Esophagus muscularis mucosa (tissue), 4 donors: ENCODE measurements around the gene FOLR2. TPM values are rescaled to one million over a fixed set of nuclear protein-coding genes. Genes with fewer than 3 reads are reported as not detected.
"Not testable (repeated sequence)": the region's sequence is repeated elsewhere in the genome, so short reads cannot be mapped to it uniquely, and the experiment has no call there.

ENCODE experiments used
- DNase-seq: peaks from one replicate; pipeline ENCODE4 v3.0.0-alpha.2; 2017; ENCODE audit errors: extremely low spot score
- H3K27ac ChIP-seq, 4 donors: fragments of 200-600 bp; sonication (generic); replicated peaks in 1 of 4; 1 replicate in 3 of 4; 2 replicates in 1 of 4; pipeline ENCODE4 v1.5.1; 2016 to 2019; ENCODE audit warnings: mild to moderate bottlenecking in 1 of 4
- H3K27me3 ChIP-seq, 4 donors: fragments of 200-600 bp; sonication (generic); one replicate each; pipeline versions ENCODE4 v1.5.1 to v1.6.0; 2016 to 2019
- H3K36me3 ChIP-seq, 4 donors: fragments of 200-600 bp; sonication (generic); one replicate each; pipeline ENCODE4 v1.5.1; 2016 to 2019
- H3K4me1 ChIP-seq, 4 donors: fragments of 200-600 bp; sonication (generic); one replicate each; pipeline ENCODE4 v1.5.1; 2016 to 2019
- H3K4me3 ChIP-seq, 4 donors: fragments of 200-600 bp; sonication (generic); 1 replicate in 2 of 4; 2 replicates in 2 of 4; pipeline ENCODE4 v1.5.1; 2016 to 2019; ENCODE audit warnings: mild to moderate bottlenecking in 4 of 4, moderate library complexity in 1 of 4
- H3K9me3 ChIP-seq, 4 donors: fragments of 200-600 bp; sonication (generic); 1 replicate in 3 of 4; 2 replicates in 1 of 4; pipeline ENCODE4 v1.5.1; 2016 to 2019
- EP300 ChIP-seq: sonication (generic); formaldehyde crosslinking; IDR thresholded peaks from one replicate; pipeline ENCODE4 v1.6.1; 2017; ENCODE audit warnings: antibody characterized with exemption
- POLR2A ChIP-seq: fragments of 450-650 bp; IDR thresholded peaks from one replicate; pipeline ENCODE4 v1.6.1; 2017; ENCODE audit warnings: antibody characterized with exemption, moderate library complexity, mild to moderate bottlenecking, low read depth
- POLR2AphosphoS5 ChIP-seq, 2 donors: sonication (generic); formaldehyde crosslinking; IDR thresholded peaks; one replicate each; pipeline ENCODE4 v1.6.1; 2017; ENCODE audit warnings: antibody characterized with exemption in 2 of 2
- WGBS: methylation state at CpG from one replicate; pipeline ENCODE4 v1.1.5; 2018; 5-methylcytosine and 5-hydroxymethylcytosine counted together
- intact Hi-C: fragments of 100-400 bp; cut with DNase I; formaldehyde crosslinking; loops from one replicate; pipeline ENCODE4 v1.15.1; 2023
- total RNA-seq, 4 donors: library from RNA; depleted of rRNA; stranded (reverse); fragments of >200 nt; gene quantifications; one replicate each; pipeline versions ENCODE4 v1.1.0 to v1.2.1, GENCODE V29; 2016
- TF ChIP-seq, protein P1 (sequence below), 3 experiments: fragments of 200-600 bp in 2 of 3; fragments of 450-650 bp in 1 of 3; sonication (generic) in 2 of 3; IDR thresholded peaks; one replicate each; pipeline ENCODE4 v1.5.1; 2017 to 2019; ENCODE audit warnings: antibody characterized with exemption in 3 of 3, mild to moderate bottlenecking in 2 of 3, moderate library complexity in 1 of 3

The FOLR2 gene
- total RNA-seq, 4 donors from 2014 or later = 26.6 to 78.7 (median 33.1) TPM

DNA sequence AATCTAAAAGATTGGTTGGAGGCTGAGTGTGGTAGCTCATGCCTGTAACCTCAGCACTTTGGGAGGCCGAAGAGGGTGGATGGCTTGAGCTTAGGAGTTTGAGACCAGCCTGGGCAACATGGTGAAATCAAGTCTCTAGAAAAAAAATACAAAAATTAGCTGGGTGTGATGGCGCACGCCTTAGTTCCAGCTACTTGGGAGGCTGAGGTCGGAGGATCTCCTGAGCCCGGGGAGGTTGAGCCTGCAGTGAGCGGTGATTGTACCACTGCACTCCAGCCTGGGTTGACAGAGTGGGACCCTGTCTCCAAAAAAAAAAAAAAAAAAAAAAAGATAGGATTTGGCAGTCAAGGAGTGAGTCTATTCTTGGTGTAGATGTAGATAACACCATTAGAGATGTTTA lies 14.0 kb upstream of the FOLR2 start:
- no peaks in the 10 kb centered on the region for H3K9me3 ChIP-seq
- intact Hi-C loops = no loop called here
- 92% methylated on average over 6 of the region's 6 CpGs for WGBS
- DNase-seq = peak; percentile 39
- TF ChIP-seq EP300 = no peak
- TF ChIP-seq POLR2A = no peak
- TF ChIP-seq, protein P1, sequence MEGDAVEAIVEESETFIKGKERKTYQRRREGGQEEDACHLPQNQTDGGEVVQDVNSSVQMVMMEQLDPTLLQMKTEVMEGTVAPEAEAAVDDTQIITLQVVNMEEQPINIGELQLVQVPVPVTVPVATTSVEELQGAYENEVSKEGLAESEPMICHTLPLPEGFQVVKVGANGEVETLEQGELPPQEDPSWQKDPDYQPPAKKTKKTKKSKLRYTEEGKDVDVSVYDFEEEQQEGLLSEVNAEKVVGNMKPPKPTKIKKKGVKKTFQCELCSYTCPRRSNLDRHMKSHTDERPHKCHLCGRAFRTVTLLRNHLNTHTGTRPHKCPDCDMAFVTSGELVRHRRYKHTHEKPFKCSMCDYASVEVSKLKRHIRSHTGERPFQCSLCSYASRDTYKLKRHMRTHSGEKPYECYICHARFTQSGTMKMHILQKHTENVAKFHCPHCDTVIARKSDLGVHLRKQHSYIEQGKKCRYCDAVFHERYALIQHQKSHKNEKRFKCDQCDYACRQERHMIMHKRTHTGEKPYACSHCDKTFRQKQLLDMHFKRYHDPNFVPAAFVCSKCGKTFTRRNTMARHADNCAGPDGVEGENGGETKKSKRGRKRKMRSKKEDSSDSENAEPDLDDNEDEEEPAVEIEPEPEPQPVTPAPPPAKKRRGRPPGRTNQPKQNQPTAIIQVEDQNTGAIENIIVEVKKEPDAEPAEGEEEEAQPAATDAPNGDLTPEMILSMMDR (IDR thresholded peaks at IDR 0.05) = no peak
- no peak for TF ChIP-seq POLR2AphosphoS5 (IDR thresholded peaks at IDR 0.05)
- H3K27me3 ChIP-seq = no peaks in the 10 kb centered on the region
- no peaks in the 10 kb centered on the region for H3K36me3 ChIP-seq
- no peak overlapping the region for H3K4me3 ChIP-seq
- H3K4me1 ChIP-seq = no peaks in the 10 kb centered on the region
- H3K27ac ChIP-seq = no peak overlapping the region

DNA sequence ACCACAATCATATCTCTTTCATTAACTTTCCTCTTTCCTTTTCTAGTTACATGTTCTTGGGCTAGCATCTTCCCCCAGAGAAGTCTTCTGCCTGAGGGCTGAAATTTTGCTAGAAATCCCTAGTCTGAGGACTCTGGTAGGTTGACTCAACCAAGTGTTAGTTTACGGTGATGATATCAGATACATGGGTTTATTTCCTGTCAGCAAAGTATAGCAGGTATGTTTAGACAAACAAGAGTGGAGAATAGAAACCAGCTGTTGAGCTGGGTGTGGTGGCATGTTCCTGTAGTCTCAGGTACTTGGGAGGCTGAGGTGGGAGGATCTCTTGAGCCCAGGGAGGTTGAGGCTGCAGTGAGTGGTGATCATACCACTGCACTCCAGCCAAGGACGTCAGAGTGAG lies 13.4 kb upstream of the FOLR2 start:
- DNase-seq = peak; percentile 7
- Histone ChIP-seq H3K27ac (no peak overlapping the region), H3K36me3 (no peaks in the 10 kb centered on the region), H3K27me3 (peaks cover 0 to under 1% (median 0%) of the 10 kb centered on the region in 4 donors), H3K4me3 (no peak overlapping the region), H3K4me1 (no peaks in the 10 kb centered on the region), H3K9me3 (no peaks in the 10 kb centered on the region)
- 87% methylated on average over 2 of the region's 2 CpGs for WGBS
- intact Hi-C loops = no loop called here
- TF ChIP-seq, protein P1 (IDR thresholded peaks at IDR 0.05) = no peak
- TF ChIP-seq EP300 (no peak), POLR2AphosphoS5 (IDR thresholded peaks at IDR 0.05) (no peak), POLR2A (no peak)

DNA sequence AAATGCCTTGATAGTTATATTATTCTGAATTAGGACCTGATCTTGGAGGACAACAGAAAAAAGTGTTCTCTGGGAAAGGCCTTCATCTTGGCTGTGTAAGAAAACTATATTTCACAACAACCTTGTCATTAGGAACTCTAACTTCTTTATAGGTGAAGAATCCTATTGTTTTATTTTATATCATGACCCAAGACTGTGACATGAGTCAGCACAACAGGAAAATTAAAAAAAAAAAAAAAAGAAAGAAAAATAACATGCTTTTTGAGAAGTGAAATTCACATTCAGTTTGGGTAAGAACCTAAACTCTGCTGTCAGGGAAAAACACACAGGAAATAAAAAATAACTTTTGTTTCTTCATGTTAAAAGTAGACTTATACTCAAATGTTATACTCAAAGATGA lies 11.7 kb upstream of the FOLR2 start:
- no peak for DNase-seq
- no peak overlapping the region for H3K4me3 ChIP-seq
- peaks cover 0 to 9% (median 3%) of the 10 kb centered on the region in 4 donors for H3K9me3 ChIP-seq
- TF ChIP-seq EP300 (no peak), POLR2AphosphoS5 (IDR thresholded peaks at IDR 0.05) (no peak), POLR2A (no peak)
- TF ChIP-seq, protein P1 (IDR thresholded peaks at IDR 0.05) = no peak
- intact Hi-C loops = no loop called here
- H3K27me3 ChIP-seq = peaks cover 0 to 7% (median 0%) of the 10 kb centered on the region in 4 donors
- no peaks in the 10 kb centered on the region for H3K4me1 ChIP-seq
- H3K27ac ChIP-seq = no peak overlapping the region
- no peaks in the 10 kb centered on the region for H3K36me3 ChIP-seq

DNA sequence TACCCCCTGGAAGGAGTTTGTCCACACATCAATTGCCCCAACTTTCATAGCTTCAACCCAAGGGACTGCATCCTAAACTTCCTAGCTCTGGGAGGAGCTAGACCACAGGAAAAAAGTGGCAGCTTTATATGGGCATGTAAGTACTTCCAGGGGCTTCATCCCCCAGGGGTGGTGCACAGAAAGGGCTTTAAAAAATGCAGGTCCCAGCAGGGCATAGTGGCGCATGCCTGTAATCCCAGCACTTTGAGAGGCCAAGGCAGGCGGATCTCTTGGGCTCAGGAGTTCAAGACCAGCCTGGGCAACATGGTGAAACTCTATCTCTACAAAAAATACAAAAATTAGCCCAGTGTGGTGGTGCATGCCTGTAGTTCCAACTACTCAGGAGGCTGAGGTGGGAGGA lies 9.8 kb upstream of the FOLR2 start:
- H3K27me3 ChIP-seq, H3K27ac ChIP-seq, intact Hi-C loops, H3K4me3 ChIP-seq, H3K4me1 ChIP-seq, H3K36me3 ChIP-seq: not testable (repeated sequence)
- peaks cover 0 to 14% (median 3%) of the 10 kb centered on the region in 4 donors for H3K9me3 ChIP-seq
- WGBS = 90% methylated on average over 2 of the region's 2 CpGs
- peak; percentile 70 for DNase-seq

DNA sequence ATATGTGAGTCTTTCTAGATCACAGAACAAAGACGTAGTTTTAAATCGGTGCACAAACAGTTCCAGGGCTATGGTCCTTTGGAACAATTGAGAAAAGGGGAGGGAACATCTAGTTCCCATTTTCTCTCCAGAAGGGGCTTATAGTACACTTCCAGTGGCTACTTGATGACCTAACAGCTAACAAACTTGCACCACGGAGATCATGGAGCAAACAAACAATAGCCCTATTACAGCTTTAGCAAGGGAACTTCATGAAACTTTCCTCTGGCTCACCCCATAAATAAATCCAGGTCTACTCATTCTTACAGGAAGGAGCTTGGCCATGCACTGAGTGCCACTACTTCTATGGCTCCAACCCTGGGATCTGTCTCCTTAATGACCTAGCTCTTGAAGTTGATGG lies 8.3 kb upstream of the FOLR2 start:
- Histone ChIP-seq H3K9me3 (peaks cover 0 to 14% (median 3%) of the 10 kb centered on the region in 4 donors), H3K4me3 (no peak overlapping the region), H3K36me3 (no peaks in the 10 kb centered on the region), H3K4me1 (no peaks in the 10 kb centered on the region), H3K27ac (no peak overlapping the region), H3K27me3 (peaks cover 0 to 7% (median 0%) of the 10 kb centered on the region in 4 donors)
- 70% methylated on average over 3 of the region's 3 CpGs for WGBS
- DNase-seq = no peak
- TF ChIP-seq EP300 (no peak), POLR2AphosphoS5 (IDR thresholded peaks at IDR 0.05) (no peak), POLR2A (no peak)
- TF ChIP-seq, protein P1 (IDR thresholded peaks at IDR 0.05) = no peak
- intact Hi-C loops = no loop called here
